Adipocyte (in vitro differentiated cells): ENCODE measurements around the gene ZNF764.

Experiments
- DNase-seq: peaks from one replicate; pipeline ENCODE4 v3.0.0-alpha.2; 2015; ENCODE audit warnings: low read depth
- H3K27me3 ChIP-seq: replicated peaks from 2 replicates; pipeline ENCODE4 v1.7.0; 2013; ENCODE audit warnings: mild to moderate bottlenecking, low read length, moderate library complexity; ENCODE audit not compliant: control insufficient read depth, insufficient read depth
- H3K36me3 ChIP-seq: 2 replicates; pipeline ENCODE4 v1.7.0; 2013; ENCODE audit warnings: low read length, mild to moderate bottlenecking, moderate library complexity; ENCODE audit not compliant: control insufficient read depth, insufficient read depth, severe bottlenecking
- H3K4me1 ChIP-seq: 2 replicates; pipeline ENCODE4 v1.7.0; 2013; ENCODE audit warnings: mild to moderate bottlenecking, low read length, moderate library complexity; ENCODE audit not compliant: control insufficient read depth, insufficient read depth
- H3K4me3 ChIP-seq: 2 replicates; pipeline ENCODE4 v1.7.0; 2013; ENCODE audit warnings: mild to moderate bottlenecking, low read length, moderate library complexity
- H3K9ac ChIP-seq: 2 replicates; pipeline ENCODE4 v1.7.0; 2013; ENCODE audit warnings: mild to moderate bottlenecking, low read length, moderate library complexity
- H3K9me3 ChIP-seq: 2 replicates; pipeline ENCODE4 v1.7.0; 2013; ENCODE audit warnings: mild to moderate bottlenecking, low read length, moderate library complexity; ENCODE audit not compliant: control insufficient read depth

The ZNF764 gene

GRCh38 chr16:30556125-30556473 lies 2.1 kb downstream of the ZNF764 start:
- H3K36me3 ChIP-seq = peaks cover 14% of the 10 kb centered on the region
- no peaks in the 10 kb centered on the region for H3K27me3 ChIP-seq

GRCh38 chr16:30555315-30556124 lies 2.7 kb downstream of the ZNF764 start:
- Histone ChIP-seq H3K36me3 (peaks cover 14% of the 10 kb centered on the region), H3K9ac (no peak overlapping the region), H3K4me3 (no peak overlapping the region), H3K4me1 (peaks cover 8% of the 10 kb centered on the region), H3K27me3 (no peaks in the 10 kb centered on the region), H3K9me3 (no peaks in the 10 kb centered on the region)
- DNase-seq = no peak

More at GRCh38 chr16:30556125-30556473, 2.1 kb downstream of the ZNF764 start:
- Histone ChIP-seq H3K4me1 (peaks cover 8% of the 10 kb centered on the region), H3K9ac (no peak overlapping the region), H3K9me3 (no peaks in the 10 kb centered on the region), H3K4me3 (no peak overlapping the region)
- no peak for DNase-seq

GRCh38 chr16:30554557-30555314 lies 3.4 kb downstream of the ZNF764 start:
- Histone ChIP-seq H3K9me3 (no peaks in the 10 kb centered on the region), H3K9ac (no peak overlapping the region), H3K4me1 (peaks cover 8% of the 10 kb centered on the region), H3K4me3 (no peak overlapping the region), H3K36me3 (peaks cover 14% of the 10 kb centered on the region), H3K27me3 (no peaks in the 10 kb centered on the region)
- no peak for DNase-seq

DNA sequence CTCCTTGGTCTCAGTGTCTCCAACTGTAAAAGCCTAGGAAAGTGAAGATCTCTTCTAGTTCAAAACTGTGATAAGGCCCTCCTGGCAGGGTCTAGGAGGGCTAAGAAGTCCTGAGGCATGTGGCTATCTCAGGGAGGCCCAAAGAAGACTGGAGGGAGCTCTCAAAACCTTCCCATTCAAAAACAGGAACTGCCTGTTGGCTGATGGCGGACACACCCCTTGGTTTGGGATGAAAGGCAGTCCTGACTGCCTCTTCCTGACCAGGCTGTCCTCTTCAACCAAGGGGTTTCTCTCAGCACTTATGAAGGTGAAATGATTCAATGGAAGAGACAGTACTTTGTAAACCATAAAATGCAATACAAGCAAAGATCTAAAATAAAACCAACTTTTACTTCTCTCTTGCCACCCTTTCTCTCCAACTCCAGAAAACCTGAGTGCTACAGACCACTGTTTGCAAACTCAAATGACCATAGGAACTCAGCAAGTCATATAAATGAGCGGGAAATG lies 4.7 kb downstream of the ZNF764 start:
- Histone ChIP-seq H3K27me3 (no peaks in the 10 kb centered on the region), H3K4me3 (no peak overlapping the region)
- DNase-seq = no peak

DNA sequence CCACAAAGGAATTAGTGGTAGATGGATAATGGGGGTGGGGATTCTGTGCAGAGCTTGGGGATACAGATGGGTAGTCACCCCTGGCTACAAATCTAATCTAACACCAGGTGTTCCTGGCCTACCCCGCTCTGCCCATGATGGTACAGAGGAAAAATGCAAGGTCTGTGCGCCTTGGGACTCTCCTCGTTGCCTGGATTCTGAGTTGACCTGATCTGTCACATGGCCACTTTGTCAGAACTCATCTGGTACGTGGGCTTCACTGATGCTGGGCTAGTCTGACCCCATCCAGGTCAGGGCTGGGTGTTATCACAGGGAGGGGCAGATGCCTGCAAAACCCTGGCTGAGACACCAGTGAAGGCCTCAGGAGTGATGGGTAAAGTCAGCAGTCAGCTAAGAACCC lies 5.2 kb downstream of the ZNF764 start:
- Histone ChIP-seq H3K36me3 (peaks cover 14% of the 10 kb centered on the region), H3K4me1 (peaks cover 12% of the 10 kb centered on the region), H3K27me3 (no peaks in the 10 kb centered on the region), H3K4me3 (no peak overlapping the region), H3K9ac (no peak overlapping the region), H3K9me3 (no peaks in the 10 kb centered on the region)
- no peak for DNase-seq

More for the DNA sequence above, 4.7 kb downstream of the ZNF764 start:
- Histone ChIP-seq H3K4me1 (peaks cover 12% of the 10 kb centered on the region), H3K9ac (no peak overlapping the region), H3K36me3 (peaks cover 14% of the 10 kb centered on the region), H3K9me3 (no peaks in the 10 kb centered on the region)

GRCh38 chr16:30551781-30552180 lies 6.4 kb downstream of the ZNF764 start:
- Histone ChIP-seq H3K9ac (no peak overlapping the region), H3K27me3 (no peaks in the 10 kb centered on the region), H3K9me3 (no peaks in the 10 kb centered on the region), H3K36me3 (peaks cover 14% of the 10 kb centered on the region), H3K4me3 (no peak overlapping the region), H3K4me1 (peaks cover 8% of the 10 kb centered on the region)
- DNase-seq = no peak

DNA sequence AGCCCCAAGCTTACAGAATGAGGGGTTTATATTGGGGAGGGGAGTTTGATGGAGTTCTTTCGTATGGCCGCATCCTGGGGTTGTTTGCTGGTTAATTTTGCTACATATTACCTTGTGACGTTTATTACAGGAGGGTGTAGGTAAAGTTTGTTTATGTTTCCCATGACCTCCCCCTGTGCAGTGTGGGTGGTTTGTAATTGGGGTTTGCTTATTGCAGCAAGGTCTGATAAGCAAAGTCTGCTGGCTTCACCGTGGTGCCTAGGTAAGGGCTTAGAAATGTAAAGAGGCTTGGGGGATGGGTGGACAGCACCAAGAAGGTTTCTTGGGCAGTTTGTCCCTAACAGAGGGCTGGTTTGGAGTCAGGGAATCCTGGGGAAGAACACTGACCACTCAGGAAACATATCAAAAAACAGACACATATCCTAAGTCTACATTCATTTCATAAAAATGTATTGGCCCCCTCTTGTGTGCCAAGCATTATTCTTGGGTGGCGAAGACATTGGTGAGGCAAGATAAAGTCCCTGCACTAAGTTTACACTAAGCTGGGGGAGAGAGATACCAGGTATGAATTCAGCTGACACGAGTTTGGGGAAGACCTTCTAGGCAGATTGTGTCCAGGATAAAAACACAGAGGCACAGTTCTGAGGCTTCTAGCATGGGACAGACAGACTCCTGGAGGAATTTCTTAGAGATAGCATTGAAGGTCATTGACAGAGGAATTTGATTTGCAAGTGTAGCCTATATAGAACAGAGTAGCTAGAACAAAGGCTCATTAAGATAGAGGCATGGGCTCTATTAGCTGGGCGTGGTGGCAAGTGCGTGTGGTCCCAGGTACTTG lies 9.5 kb downstream of the ZNF764 start:
- no peaks in the 10 kb centered on the region for H3K27me3 ChIP-seq
- no peak overlapping the region for H3K4me3 ChIP-seq
- DNase-seq = no peak
- no peaks in the 10 kb centered on the region for H3K9me3 ChIP-seq
- no peak overlapping the region for H3K9ac ChIP-seq
- no peaks in the 10 kb centered on the region for H3K36me3 ChIP-seq
- H3K4me1 ChIP-seq = peaks cover 8% of the 10 kb centered on the region

- Histone ChIP-seq H3K27me3 (no peaks in the 10 kb centered on the region), H3K4me3 (no peak overlapping the region), H3K9ac (no peak overlapping the region), H3K9me3 (no peaks in the 10 kb centered on the region), H3K4me1 (peaks cover 14% of the 10 kb centered on the region), H3K36me3 (no peaks in the 10 kb centered on the region)
- DNase-seq = no peak
These were observed 12.1 kb downstream of the ZNF764 start for GRCh38 chr16:30546115-30546514.

- no peaks in the 10 kb centered on the region for H3K27me3 ChIP-seq
- no peak overlapping the region for H3K4me3 ChIP-seq
- no peak overlapping the region for H3K9ac ChIP-seq
These were observed 15.1 kb downstream of the ZNF764 start for GRCh38 chr16:30543067-30543466.

DNA sequence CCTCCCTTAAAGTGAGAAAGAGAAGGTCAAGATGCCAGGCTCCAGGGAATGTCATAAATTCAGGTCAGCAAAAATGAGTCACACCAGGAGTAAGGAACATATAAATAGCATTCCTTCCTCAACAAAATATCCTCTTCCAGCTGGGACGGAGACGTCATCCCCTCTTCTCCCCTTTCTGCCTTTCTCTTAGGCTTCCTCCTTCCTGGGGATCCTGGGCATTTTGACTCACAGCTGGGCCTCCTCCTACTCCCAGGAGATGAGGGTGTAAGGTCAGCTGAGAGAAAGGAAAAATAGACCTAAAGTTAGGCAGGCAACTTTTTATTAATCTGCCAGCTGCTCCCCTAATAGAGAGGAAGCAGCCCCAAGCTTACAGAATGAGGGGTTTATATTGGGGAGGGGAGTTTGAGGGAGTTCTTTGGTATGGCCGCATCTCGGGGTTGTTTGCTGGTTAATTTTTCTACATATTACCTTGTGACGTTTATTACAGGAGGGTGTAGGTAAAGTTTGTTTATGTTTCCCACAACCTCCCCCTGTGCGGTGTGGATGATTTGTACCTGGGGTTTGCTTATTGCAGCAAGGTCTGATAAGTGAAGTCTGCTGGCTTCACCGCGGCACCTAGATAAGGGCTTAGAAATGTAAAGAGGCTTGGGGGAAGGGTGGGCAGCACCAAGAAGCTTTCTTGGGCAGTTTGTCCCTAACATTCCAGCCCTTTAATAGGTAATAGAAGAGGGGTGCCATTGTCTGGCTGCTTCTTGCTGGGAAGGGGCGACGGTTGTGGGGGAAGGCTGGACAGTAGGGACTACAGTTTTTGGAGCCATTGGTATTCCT lies 16.5 kb downstream of the ZNF764 start:
- Histone ChIP-seq H3K4me3 (no peak overlapping the region), H3K4me1 (peaks cover 11% of the 10 kb centered on the region), H3K9ac (peak overlapping the region; percentile 40), H3K36me3 (no peaks in the 10 kb centered on the region), H3K9me3 (no peaks in the 10 kb centered on the region), H3K27me3 (no peaks in the 10 kb centered on the region)
- DNase-seq = peak; percentile 8

More at GRCh38 chr16:30543067-30543466, 15.1 kb downstream of the ZNF764 start:
- no peaks in the 10 kb centered on the region for H3K36me3 ChIP-seq
- peaks cover 11% of the 10 kb centered on the region for H3K4me1 ChIP-seq
- no peaks in the 10 kb centered on the region for H3K9me3 ChIP-seq
- no peak for DNase-seq
